ENCODE results near the gene ATAD5. TPM values are rescaled to one million over a fixed set of nuclear protein-coding genes. Genes with fewer than 3 reads are reported as not detected.
"Not testable (repeated sequence)": the region's sequence is repeated elsewhere in the genome, so short reads cannot be mapped to it uniquely, and the experiment has no call there.

Gene ATAD5
- total and polyA plus RNA-seq, 8 donors, result 0.19 to 0.95 (median 0.47) TPM

- DNase-seq, result no peak
- intact Hi-C loops (cut with DNase I), result no loop called here
- no peaks in the 10 kb centered on the region for H3K9me3 ChIP-seq
- H3K27me3 ChIP-seq, result no peaks in the 10 kb centered on the region
- H3K27ac ChIP-seq, result no peak overlapping the region
- no peak for FAIRE-seq
- WGBS, 2 donors, result 73 to 78% methylated on average over 3 of the region's 3 CpGs
- no peak overlapping the region for H3K4me3 ChIP-seq
- no peak for TF ChIP-seq CTCF (IDR thresholded peaks at IDR 0.05)
- ATAC-seq, result no peak
- no peaks in the 10 kb centered on the region for H3K4me1 ChIP-seq
- no peaks in the 10 kb centered on the region for H3K36me3 ChIP-seq
Measured at GRCh38 chr17:30930495-30930894, 98.7 kb downstream of the ATAD5 start.

GRCh38 chr17:30931582-30931981, 99.8 kb downstream of the ATAD5 start:
- WGBS, 2 donors, result 92 to 93% methylated on average over 8 of the region's 8 CpGs
- H3K4me1 ChIP-seq; FAIRE-seq; ATAC-seq; H3K4me3 ChIP-seq; DNase-seq; intact Hi-C loops (cut with DNase I); H3K27ac ChIP-seq; H3K9me3 ChIP-seq; H3K27me3 ChIP-seq; H3K36me3 ChIP-seq: not testable (repeated sequence)

GRCh38 chr17:30933966-30934365, 102.2 kb downstream of the ATAD5 start:
- TF ChIP-seq CTCF (IDR thresholded peaks at IDR 0.05), result no peak
- 78 to 80% methylated on average over 5 of the region's 5 CpGs for WGBS, 2 donors
- no peak overlapping the region for H3K27ac ChIP-seq
- H3K27me3 ChIP-seq, result no peaks in the 10 kb centered on the region
- intact Hi-C loops (cut with DNase I), result no loop called here
- no peak overlapping the region for H3K4me3 ChIP-seq
- no peaks in the 10 kb centered on the region for H3K4me1 ChIP-seq
- FAIRE-seq (no peak), ATAC-seq (no peak), DNase-seq (no peak)
- H3K36me3 ChIP-seq, result no peaks in the 10 kb centered on the region
- H3K9me3 ChIP-seq, result no peaks in the 10 kb centered on the region

GRCh38 chr17:30939051-30939689, 107.4 kb downstream of the ATAD5 start:
- Histone ChIP-seq H3K27ac (no peak overlapping the region), H3K36me3 (no peaks in the 10 kb centered on the region), H3K4me1 (no peaks in the 10 kb centered on the region), H3K27me3 (no peaks in the 10 kb centered on the region), H3K9me3 (no peaks in the 10 kb centered on the region), H3K4me3 (no peak overlapping the region)
- no peak for TF ChIP-seq CTCF (IDR thresholded peaks at IDR 0.05)
- ATAC-seq (no peak), DNase-seq (no peak), FAIRE-seq (no peak)
- 93 to 94% methylated on average over 13 of the region's 13 CpGs for WGBS, 2 donors
- intact Hi-C loops (cut with DNase I), result no loop called here

- ATAC-seq (no peak), FAIRE-seq (no peak), DNase-seq (no peak)
- no peaks in the 10 kb centered on the region for H3K4me1 ChIP-seq
- H3K27ac ChIP-seq, result no peak overlapping the region
- no peaks in the 10 kb centered on the region for H3K27me3 ChIP-seq
- intact Hi-C loops (cut with DNase I), result no loop called here
- no peaks in the 10 kb centered on the region for H3K9me3 ChIP-seq
- no peak overlapping the region for H3K4me3 ChIP-seq
- WGBS, 2 donors, result 62 to 69% methylated on average over 4 of the region's 4 CpGs
- TF ChIP-seq CTCF (IDR thresholded peaks at IDR 0.05), result no peak
- H3K36me3 ChIP-seq, result no peaks in the 10 kb centered on the region
Measured at GRCh38 chr17:30942308-30943079, 110.7 kb downstream of the ATAD5 start.

Other genes with a start within 250 kb of the ATAD5 start
- gene CRLF3, start 7.3 kb upstream of the ATAD5 start, total RNA-seq, result 1 to 10 TPM; 2.6 to 8.0 (median 3.2) TPM
- gene CRLF3, start 7.3 kb upstream of the ATAD5 start, polyA plus RNA-seq, result 1 to 10 TPM; 2.5 to 2.7 TPM
- gene TEFM, start 74.3 kb downstream of the ATAD5 start, total RNA-seq, result 1 to 10 TPM; 3.2 to 6.9 (median 5.5) TPM
- gene TEFM, start 74.3 kb downstream of the ATAD5 start, polyA plus RNA-seq, result 1 to 10 TPM; 3.6 to 6.3 TPM
- gene ADAP2, start 90.0 kb downstream of the ATAD5 start, total RNA-seq, result 10 to 100 TPM in 1 of 6 donors, 1 to 10 TPM in 5; 2.1 to 13.3 (median 3.3) TPM
- gene ADAP2, start 90.0 kb downstream of the ATAD5 start, polyA plus RNA-seq, result 1 to 10 TPM; 2.7 to 3.9 TPM
- gene RNF135, start 139.1 kb downstream of the ATAD5 start, total RNA-seq, result 10 to 100 TPM in 1 of 6 donors, 1 to 10 TPM in 5; 8.2 to 10.9 (median 8.6) TPM
- gene RNF135, start 139.1 kb downstream of the ATAD5 start, polyA plus RNA-seq, result 1 to 10 TPM; 6.6 to 7.2 TPM